ENCODE measurements around the gene MPPED1.

Gene MPPED1, protein sequence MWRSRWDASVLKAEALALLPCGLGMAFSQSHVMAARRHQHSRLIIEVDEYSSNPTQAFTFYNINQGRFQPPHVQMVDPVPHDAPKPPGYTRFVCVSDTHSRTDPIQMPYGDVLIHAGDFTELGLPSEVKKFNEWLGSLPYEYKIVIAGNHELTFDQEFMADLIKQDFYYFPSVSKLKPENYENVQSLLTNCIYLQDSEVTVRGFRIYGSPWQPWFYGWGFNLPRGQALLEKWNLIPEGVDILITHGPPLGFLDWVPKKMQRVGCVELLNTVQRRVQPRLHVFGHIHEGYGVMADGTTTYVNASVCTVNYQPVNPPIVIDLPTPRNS

DNA sequence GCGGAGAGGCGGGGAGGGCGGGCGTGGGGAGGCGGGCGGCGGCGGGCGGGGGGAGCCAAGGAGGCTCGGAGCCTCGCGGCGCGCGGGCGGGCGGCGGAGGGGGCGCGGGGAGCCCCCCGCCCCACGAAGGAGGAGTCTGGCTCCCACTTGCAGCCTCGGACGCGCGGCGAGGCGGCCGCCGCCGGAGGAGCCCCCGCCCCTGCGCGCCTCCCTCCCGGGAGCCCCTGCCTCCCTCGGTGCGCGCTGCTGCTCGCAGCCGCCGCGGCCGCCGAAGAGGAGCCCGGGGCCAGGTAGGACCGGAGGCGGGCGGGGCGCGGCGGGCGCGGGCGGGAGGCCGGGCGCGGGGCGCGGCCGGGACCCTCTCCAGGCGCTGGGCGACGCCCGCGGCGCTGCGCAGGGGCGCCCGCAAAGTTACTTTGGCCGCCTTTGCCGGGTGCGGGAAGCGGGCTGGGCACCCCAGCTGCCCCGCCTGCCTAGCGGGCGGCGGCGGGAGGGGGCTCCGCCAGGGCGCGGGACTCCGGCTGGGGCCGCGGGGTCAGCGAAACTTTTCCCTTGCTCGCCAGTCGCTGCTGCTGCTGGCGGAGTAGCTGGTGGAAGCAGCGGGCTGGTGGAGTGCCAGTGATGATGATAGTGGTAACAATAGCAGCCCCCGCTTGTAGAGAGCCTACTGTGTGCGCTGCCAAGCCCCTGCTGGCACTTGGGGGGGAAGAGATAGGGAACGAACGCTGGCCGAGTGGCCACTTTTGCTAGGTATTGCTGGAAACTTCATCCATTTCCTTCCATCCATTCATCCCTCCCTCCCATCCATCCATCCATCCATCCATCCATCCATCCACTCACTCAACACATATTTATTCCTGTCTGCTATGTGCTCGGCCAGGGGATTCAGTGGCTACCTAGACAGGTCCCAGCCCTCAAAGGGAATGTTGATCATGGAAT lies at the start of gene MPPED1:
Gene MPPED1, plus strand, starts transcription at position 146 of the 939 bp plus-strand sequence. CDS start 12,972 bp downstream, outside the sequence.
- DNase-seq (ENCODE audit: low read depth in 3 of 3, low spot score in 1 of 3), result no peak

DNA sequence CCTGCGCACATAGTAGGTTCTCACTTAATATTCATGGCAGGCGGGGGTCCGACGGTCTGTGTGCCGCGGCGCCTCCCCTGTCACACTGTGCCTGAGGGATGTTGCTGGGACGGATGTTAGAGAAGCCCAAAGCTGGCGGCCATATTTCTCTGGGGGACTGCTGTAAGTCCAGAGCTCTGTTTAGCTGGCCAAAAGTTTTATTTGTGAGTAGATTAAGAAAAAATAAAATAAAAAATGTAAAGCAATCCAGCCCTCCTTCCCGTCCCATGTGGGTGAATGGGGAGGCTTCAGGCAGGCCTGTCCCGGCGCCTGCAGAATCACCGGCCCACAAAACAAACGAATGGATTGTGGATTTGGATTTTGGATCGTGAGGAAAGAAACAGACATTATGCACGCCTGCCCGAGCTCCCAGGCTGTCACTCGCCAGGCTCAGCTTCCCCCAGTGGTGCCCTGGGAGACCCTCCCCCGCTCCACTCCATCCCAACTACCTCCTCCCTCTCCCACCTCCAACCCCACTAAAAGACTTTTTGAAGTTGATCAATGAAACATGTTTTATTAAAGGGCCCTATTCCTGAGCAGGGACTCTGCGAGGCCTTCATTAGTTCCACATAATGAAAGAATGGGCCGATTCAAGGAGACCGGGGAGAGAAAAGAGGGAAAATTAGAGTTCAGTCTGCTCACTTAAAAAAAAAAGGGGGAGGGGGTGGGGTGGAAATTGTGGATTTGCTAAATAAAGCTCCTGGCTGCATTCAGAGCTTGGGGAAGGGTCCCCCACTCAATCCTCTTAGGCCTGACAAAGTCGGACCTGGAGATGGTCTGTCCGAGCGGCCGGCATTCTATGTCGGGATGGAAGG lies 48.3 kb upstream of the MPPED1 start:
- DNase-seq (ENCODE audit: low read depth in 3 of 3, low spot score in 1 of 3), result no peak

DNA sequence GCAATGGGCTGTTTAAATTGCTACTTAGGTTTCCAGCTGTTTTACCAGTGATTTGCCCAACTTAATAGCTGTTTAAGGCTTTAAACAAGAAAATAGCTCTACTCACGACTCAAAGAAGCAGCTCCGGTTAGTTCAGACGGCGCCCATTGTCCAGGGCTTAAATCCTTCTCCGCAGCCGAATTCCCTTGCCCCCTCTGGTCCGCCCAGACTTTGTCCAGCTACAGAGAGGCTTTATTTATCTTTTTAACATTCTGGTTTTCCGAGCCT lies 47.7 kb upstream of the MPPED1 start:
- DNase-seq (ENCODE audit: low read depth in 3 of 3, low spot score in 1 of 3), result no peak

DNA sequence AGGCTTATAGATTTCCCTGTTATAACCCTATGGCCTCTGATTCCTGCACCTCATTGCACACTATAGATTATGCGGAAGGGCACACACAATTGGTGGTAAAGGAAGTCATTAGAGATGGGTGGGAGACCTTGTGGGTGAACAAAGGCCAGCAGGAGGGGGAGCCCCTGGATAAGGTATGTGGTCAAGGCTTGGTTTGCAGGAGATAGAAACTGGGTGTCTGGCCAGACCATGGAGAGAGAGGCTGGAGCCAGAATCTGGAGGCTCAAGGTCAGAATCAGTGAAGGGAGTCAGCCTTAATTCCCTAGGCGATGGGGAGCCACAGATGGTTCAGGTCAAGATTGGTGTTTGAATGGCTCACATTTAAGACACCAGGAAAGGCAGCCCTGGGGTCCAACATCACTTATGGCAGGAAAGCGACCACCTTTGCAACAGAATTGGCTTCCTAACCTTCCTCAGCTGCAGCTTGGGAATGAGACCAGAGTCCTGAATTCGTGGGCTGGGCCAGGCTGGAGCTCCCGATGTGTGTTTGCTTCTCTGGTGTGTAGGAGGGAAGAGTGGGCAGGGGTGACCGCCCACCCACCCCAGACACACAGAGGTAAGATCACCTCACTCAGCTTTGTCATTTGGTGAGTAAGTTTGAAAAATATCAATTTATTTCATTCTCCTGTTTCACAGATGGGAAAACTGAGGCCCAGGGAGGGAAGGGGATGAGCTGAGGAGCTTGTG lies 45.9 kb upstream of the MPPED1 start:
- DNase-seq (ENCODE audit: low read depth in 3 of 3, low spot score in 1 of 3), result no peak

DNA sequence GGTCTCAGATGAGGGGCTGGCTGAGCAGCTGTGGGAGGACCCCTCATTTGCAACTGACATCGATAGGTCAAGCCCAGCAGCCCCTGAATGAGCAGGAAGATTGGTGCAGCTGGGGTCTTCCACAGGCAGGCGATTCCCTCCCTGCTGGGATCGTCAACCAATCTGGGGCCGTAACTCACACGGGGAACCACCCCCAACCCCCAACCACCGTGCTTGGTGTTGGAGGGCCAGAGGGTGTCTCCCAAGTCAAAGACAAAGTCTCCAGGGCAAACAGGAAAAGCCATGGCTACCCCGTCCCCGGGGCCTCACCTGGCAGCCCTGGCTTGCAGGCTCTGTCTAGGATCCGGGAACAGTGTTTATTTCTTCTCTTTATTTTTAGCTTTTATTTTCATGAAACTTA lies 41.8 kb upstream of the MPPED1 start:
- DNase-seq (ENCODE audit: low read depth in 3 of 3, low spot score in 1 of 3), result no peak

DNA sequence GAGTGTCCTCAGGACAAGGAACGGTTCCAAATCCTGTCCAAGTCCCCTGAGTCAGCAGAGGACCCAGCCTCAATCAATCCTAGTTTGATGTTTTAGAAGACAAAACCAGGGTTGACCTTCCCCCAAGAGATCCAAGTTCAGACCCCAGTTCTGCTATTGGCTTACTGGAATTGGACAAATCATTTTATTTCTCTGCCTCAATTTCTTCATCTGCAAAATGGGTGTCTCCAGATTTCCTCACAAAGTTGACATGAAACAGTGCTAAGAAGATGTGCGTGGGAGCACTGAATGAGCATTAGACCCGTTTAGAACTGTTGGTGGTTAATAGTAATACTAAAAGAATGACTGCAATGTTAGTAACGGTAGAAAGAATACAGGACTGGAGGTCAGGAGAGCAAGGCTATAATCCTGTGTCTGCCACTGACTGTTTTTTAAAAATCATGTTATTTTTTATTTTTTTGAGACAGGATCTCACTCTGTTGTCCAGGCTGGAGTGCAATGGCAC lies 35.8 kb upstream of the MPPED1 start:
- no peak for DNase-seq (ENCODE audit: low read depth in 3 of 3, low spot score in 1 of 3)

DNA sequence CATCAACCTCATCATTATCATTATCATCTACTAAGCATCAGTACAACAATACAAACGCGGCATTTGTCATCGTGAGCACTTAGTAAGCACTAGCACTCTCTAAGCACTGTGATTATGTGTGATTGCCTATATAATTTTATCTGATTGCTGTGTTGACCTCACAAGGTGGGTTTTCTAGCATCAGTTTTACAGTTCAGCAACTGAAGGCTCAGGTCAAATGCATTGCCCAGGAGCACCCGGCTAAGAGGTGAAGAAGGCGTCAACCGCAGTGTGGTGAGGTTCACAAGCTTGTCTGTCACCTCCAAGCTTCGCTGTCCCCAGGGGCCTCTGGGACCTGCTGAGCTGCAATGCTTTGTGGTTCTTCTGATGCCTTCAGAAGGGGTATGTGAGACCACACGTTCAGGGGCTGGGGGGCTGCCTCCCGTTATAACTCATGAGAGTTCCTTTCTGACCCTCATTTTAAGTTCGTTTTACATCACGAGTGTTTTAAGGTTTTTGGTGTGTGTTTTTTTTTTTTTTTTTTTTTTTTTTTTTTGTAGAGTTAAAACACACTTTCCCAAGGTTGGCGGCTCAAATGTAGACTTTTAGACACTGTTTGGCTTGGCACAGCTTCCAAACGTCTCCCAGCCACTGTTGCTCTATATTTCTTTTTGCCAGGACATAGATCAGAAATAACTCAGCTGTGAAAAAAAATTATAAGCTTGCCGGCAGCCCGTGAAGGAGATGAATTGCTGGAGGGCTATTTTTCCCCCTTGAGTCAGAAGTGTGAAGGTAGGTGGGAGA lies 34.9 kb upstream of the MPPED1 start:
- DNase-seq (ENCODE audit: low read depth in 3 of 3, low spot score in 1 of 3), result no peak

DNA sequence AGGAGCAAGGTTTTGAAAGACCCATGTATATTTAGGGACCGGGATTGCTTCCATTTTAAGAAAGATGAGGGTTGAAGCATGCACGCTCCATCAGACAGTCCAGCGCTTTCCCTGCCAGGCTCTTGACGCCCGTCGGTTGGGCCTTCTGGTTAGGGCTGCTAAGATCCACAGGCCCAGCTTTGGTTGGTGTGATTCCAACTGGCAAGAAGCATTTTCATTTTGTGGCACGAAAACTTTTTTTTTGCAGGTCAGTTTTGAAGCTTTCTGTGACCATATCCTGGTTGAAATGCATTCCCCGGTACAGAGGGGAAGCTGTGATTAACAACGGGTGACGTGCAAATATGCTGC lies 34.3 kb upstream of the MPPED1 start:
- no peak for DNase-seq (ENCODE audit: low read depth in 3 of 3, low spot score in 1 of 3)

DNA sequence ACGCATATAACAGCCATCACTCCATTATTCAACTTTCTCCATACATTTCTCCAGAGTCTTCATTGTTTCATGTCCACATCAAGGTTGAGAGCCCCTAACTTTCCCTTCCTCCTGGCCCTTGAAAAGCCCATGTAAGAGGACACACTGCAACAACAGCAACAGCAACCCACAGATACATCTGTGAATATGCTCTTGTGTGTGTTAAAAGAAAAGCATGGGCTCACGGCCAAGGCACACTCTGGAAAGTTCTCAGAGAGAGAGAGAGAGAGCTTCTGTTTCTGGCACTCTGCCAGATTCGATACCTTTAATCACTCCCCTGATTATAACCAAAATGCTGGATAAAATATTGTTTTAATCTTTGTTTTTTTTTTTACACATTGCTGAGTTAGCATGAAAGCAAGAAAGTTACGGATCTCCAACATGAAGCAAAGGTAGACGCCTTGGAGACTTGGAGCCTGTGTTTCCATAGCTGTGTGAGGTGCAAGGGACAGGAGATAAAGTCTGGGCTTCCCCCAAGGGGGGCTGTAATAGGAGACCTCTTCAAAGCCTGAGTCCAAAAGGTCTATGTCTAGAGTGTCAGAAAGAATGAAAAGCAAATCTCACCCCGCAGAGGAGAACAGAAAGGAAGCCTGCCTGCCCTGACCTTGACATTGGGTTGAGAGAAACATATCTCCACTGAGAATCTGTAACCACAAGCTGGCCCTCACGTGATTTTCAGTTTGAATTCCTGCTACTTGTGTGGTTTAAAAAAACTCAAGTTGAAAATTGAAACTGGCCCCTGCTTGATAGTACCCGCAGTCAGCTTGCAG lies 33.7 kb upstream of the MPPED1 start:
- no peak for DNase-seq (ENCODE audit: low read depth in 3 of 3, low spot score in 1 of 3)

DNA sequence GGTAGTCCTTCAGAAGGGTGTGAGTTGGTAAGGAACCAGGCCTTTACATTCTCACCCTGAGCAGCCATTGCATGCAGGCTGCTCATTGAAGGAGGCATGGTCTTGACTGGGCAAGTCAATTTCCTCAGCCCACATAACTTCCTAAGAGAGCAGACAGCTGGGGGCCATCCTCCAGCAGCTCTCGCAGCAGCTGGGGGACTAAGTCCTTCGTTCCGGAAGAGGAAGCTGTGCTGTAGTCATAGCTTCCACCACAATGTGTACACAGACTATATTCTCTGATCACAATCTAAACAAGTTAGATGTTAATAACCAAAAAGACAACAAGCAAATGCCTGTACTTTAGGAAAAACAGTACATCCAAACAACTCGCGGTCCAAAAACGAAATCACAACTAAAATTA lies 30.1 kb upstream of the MPPED1 start:
- DNase-seq (ENCODE audit: low read depth in 3 of 3, low spot score in 1 of 3), result no peak

DNA sequence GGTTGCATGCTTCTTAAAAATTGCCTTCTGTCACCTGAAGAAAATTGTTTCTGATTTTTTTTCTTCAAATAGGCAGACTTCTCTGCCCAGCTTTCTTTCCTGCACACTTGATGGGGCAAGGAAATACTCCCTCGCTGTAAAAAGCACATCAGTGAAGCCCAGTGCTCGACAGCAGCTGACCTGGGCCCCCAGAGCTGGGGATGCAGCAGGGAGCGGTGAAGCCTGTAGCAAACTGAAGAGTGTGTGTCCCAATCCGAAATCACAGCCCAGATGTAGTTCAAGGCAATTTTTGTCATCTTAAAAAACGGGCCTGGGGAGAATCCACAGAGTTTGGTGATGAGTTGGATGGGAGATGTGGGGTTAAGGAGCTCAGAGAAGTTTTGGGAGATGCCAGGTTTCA lies 27.0 kb upstream of the MPPED1 start:
- no peak for DNase-seq (ENCODE audit: low read depth in 3 of 3, low spot score in 1 of 3)

DNA sequence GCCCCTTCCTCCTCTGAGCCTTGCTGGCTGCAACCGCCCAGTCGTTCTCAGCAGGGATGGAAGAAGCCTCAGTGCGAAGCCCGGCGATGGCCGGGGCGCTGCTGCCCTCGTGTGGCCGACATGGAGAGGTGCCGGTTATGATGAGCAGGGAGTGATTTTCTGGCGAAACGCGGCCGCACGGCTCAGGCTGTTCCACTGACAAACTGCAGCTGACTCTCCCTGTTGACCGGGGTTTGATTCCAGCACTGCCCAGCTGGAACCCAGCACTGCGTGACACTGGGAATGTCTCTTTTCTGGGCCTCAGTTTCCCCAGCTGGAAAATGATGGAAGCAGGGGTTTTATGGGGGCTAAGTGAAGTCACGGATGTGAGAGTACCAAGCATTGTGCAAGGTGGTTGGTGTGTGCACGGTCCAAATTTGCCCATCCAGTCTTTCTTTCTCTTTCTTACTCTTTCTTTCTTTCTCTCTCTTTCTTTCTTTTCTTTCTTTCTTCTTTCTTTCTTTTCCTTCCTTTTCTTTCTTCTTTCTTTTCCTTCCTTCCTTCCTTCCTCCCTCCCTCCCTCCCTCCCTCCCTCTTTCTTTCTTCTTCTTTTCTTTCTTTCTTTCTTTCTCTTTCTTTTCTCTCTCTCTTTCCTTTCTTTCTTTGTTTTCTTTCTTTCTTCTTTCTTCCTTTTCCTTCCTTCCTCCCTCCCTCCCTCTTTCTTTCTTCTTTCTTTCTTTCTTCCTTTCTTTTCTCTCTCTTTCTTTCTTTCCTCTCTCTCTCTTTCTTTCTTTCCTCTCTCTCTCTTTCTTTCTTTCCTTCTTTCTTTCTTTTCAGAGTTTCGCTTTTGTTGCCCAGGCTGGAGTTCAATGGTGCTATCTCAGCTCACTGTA lies 25.8 kb upstream of the MPPED1 start:
- DNase-seq (ENCODE audit: low read depth in 3 of 3, low spot score in 1 of 3), result peak; percentile 33 to 63 (median 42)

DNA sequence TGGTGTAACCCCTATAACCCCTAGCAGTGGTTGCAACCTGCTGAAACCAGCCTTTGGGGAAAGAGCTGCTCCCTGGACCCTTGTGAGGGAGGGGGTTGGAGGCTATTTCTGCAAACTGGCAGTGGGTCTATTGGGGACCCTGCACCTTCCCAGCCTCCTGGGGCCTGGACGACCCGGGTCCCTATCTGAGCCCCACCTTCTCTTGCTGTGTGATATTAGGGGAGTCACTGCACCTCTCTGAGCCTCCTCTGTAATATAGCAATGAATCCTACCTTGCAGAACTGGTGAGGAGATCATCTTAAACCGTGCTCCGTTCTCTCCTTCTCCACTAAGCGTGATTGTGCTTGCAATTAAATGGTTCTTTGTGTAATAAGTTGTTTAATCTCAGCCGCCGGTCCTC lies 24.0 kb upstream of the MPPED1 start:
- no peak for DNase-seq (ENCODE audit: low read depth in 3 of 3, low spot score in 1 of 3)

DNA sequence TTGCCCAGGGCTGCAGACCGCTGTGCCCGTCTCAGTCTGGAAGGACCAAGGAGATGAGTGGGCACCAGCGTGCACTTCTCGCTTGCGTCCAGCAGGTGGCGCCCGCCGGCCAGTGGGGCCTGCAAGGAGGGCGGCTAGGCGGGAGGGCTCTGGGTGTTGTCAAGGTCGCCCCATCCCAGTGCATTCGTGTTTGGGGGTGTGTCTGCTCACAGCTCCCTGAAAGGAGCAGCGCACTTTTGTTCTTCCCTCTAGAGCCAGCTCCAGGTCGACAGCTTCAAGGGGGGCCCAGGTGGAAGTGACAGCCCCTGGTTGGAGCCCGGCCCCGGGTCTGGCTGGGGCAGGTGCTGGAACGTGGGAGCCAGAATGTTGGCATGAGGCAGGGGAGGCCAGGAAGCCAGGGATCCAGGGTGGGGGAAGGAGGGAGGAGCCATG lies 23.4 kb upstream of the MPPED1 start:
- peak; percentile 21 to 67 (median 40) for DNase-seq (ENCODE audit: low read depth in 3 of 3, low spot score in 1 of 3)

DNA sequence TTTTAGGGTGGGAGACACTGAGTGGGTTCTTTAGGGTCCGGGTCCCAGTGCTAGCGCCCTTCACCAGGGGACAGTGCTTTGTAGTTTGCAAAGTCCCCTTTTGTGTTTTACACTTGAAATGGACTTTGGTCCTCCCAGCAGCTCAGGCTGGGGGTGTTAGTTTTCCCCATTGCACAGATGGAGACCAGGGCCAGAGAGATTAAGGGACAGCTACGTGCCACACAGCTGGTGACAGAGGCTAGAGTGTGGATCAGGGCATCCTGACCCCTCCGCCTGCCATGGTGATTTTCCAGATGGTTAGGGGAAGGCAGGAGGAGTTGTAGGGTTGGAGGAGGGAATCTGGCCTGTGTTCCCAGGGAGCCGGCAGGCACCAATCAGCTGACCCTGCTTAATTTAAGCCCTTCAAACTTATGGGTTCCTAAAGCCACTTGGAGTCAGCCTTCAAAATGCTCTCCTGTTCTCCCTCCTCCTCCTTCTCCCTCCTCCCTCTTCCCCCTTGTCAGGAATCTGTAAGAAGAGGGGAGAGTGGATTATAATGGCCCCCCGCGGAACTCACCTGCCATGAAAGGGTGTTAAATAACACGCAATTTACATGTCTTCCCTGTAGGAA lies 22.5 kb upstream of the MPPED1 start:
- DNase-seq (ENCODE audit: low read depth in 3 of 3, low spot score in 1 of 3), result no peak

DNA sequence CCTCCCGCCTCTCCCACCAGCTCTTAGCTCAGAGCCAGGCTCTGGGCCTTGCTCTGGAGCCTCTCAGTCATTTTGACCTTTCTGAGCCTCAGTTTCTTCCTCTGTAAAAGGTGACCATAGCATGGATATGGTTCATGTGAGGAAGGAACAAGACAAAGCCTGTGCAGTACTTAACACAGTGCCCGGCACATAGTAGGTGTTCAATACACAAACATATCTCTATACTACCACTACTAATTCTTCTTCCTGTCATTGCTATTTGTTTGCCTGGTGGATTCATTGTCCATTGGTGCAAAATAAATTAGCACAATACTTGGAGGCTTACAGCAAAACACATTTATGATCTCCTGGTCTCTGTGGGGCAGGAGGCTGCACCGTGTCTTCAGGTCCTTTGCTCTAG lies 21.6 kb upstream of the MPPED1 start:
- no peak for DNase-seq (ENCODE audit: low read depth in 3 of 3, low spot score in 1 of 3)

DNA sequence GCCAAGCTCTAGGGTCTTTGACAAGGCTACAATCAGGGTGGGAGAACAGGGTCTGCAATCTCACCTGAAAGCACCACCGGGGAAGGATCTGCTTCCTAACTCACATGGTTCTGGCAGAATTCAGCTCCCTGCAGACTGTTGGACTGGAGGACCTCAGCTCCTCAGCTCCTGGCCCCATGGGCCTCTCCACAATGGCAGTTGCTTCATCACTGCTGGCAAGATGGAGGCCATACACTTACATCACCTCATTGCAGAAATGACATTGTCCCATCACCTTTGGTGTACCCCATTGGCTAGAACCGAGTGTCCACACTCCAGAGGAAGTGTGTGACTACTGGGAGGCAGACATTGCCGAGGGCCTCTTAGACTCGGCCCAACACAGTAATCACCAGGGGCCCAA lies 20.9 kb upstream of the MPPED1 start:
- no peak for DNase-seq (ENCODE audit: low read depth in 3 of 3, low spot score in 1 of 3)

DNA sequence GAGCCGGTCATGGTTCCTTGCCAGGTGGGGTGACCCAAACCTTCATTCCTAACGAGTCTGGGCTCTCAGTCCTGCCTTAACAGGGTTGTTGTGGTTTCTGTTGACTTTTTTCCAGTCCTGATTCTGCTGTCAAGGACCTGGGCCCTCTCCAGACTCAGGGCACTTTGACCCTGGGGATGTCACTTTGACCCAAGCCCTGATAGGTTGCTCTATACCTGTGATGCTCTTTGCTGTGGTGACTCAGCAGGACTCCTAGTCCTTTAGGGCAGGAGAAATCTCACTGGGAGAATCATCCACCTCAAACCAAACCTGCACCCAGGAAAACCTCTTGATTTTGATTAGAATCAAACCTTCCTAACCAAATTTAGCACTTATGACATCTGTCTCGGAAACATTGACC lies 20.5 kb upstream of the MPPED1 start:
- DNase-seq (ENCODE audit: low read depth in 3 of 3, low spot score in 1 of 3), result no peak

Data from stimulated activated CD4-positive, alpha-beta T cell treated with anti-CD3 and anti-CD28 coated beads, TNF-alpha, amount 100 ng/mL, for 1 hour (primary cell).